GM10248 (cell line): ENCODE data around the gene ICAM5.

Source experiments
- CTCF ChIA-PET: fragments of 300-600 bp; sonication (Branson Sonifier 250); formaldehyde crosslinking; extraction: SDS; loops from one replicate; lab custom pipeline; 2021; ENCODE audit warnings: antibody characterized with exemption; lab: Yijun Ruan, JAX
- POLR2A ChIA-PET: fragments of 350-650 bp; sonication (Branson Sonifier 250); formaldehyde crosslinking; extraction: SDS; loops from one replicate; lab custom pipeline; 2020; ENCODE audit warnings: antibody characterized with exemption; lab: Yijun Ruan, JAX
- DNase-seq: peaks from one replicate; pipeline ENCODE4 v3.0.0; 2012; ENCODE audit errors: extremely low spot score
- TF ChIP-seq, protein P1 (sequence below): IDR thresholded peaks from 2 replicates; pipeline ENCODE4 v1.5.1; 2012; ENCODE audit warnings: mild to moderate bottlenecking, low read depth; ENCODE audit errors: extremely low read depth, missing control alignments, control extremely low read depth

The ICAM5 gene

DNA sequence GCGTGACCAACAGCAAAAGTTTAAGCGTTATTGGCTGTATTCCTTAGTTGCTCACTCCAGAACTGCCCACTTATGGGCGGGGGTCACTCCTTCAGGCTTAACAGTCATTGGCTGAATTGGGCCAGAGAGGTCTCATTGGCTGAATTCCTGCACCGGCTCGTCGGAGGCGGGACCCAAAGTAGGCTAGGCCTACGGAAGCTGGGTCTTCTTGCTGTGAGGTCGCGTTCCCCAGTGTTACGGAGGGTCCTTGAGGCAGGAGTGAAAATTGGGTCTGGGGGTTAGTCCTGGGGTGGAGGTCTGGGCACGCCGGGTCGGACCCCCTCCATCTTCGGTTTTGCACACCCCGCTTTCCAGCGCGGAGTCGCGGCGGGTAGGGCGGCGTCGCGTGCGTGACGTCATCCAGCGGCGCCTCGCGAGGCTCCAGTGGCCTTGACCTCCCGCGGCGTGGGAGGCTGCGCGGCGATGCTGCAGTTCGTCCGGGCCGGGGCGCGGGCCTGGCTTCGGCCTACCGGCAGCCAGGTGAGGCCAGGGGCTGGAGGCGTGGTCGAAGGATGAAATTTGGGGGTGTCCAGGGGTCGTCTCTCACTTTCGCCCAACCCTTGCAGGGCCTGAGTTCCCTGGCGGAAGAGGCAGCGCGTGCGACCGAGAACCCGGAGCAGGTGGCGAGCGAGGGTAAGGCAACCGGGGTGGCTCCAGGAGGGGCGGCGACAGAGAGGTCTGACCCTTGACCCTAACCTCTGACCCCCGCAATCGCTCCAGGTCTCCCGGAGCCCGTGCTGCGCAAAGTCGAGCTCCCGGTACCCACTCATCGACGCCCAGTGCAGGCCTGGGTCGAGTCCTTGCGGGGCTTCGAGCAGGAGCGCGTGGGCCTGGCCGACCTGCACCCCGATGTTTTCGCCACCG is 37.7 kb upstream of the ICAM5 start, which contains the start of gene MRPL4:
TSS of gene MRPL4 (plus strand) at position 423 of the 903 bp plus-strand sequence. CDS start at position 463, 40 bp downstream.
- CTCF ChIA-PET, result interaction anchor here (1.0 to 4.0 kb wide), 7 partner anchors 8 to 322 kb away, joined by 3 to 72 read pairs (median 6); no protein-coding TSS in a partner anchor
- TF ChIP-seq, protein P1, sequence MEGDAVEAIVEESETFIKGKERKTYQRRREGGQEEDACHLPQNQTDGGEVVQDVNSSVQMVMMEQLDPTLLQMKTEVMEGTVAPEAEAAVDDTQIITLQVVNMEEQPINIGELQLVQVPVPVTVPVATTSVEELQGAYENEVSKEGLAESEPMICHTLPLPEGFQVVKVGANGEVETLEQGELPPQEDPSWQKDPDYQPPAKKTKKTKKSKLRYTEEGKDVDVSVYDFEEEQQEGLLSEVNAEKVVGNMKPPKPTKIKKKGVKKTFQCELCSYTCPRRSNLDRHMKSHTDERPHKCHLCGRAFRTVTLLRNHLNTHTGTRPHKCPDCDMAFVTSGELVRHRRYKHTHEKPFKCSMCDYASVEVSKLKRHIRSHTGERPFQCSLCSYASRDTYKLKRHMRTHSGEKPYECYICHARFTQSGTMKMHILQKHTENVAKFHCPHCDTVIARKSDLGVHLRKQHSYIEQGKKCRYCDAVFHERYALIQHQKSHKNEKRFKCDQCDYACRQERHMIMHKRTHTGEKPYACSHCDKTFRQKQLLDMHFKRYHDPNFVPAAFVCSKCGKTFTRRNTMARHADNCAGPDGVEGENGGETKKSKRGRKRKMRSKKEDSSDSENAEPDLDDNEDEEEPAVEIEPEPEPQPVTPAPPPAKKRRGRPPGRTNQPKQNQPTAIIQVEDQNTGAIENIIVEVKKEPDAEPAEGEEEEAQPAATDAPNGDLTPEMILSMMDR, result no peak
- peak; percentile 94 for DNase-seq
- POLR2A ChIA-PET, result interaction anchor here (0.6 to 2.1 kb wide), 2 partner anchors 18 to 320 kb away, joined by 5 to 7 read pairs; partner anchors contain the start of gene ICAM1

DNA sequence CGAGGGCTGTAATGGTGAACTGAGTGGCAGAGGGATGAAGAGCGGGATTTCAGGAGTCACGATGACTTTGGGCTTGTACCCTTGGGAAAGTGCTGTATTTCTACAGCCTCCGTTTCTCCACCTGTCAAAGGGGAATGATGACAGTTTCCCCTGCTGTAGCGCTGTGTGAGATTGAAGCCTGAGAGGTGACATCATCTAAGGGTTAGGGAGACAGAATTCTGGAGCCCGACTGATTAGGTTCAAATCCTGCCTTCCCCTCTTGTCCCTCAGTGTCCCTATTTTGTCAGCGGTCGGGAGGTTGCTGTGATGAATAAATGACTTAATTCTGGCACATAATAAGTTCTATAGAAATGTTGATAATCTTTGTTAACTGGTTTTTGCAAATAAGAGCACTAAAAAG is 37.0 kb upstream of the ICAM5 start:
- ChIA-PET POLR2A (interaction anchor here (2.1 kb wide), 1 partner anchor 18 kb away, joined by 7 read pairs; the partner anchor contains the start of gene ICAM1), CTCF (interaction anchor here (1.3 kb wide), 1 partner anchor 163 kb away, joined by 4 read pairs; no protein-coding TSS in a partner anchor)
- no peak for DNase-seq
- TF ChIP-seq, protein P1, result no peak

DNA sequence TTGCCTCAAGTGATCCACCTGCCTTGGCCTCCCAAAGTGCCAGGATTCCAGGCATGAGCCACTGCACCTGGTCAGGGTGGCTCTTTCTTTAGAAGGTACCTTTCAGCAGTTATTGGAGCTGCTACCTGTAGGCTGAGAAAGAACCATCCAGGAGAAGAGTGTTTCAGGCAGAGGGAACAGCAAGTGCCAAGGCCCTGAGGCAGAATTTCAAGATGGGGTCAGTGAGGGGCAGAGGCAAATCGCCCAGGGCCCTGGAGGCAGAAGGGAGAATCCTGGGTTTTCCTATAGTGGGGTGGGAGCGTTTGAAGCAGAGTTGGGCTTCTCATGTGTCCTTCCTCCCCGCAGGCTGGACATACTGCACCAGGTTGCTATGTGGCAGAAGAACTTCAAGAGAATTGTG is 35.5 kb upstream of the ICAM5 start:
- TF ChIP-seq, protein P1, result no peak
- no peak for DNase-seq
- ChIA-PET CTCF (interaction anchor here (0.7 to 1.6 kb wide), 3 partner anchors 131 to 137 kb away, joined by 3 to 8 read pairs (median 6); no protein-coding TSS in a partner anchor), POLR2A (no interaction called here)

DNA sequence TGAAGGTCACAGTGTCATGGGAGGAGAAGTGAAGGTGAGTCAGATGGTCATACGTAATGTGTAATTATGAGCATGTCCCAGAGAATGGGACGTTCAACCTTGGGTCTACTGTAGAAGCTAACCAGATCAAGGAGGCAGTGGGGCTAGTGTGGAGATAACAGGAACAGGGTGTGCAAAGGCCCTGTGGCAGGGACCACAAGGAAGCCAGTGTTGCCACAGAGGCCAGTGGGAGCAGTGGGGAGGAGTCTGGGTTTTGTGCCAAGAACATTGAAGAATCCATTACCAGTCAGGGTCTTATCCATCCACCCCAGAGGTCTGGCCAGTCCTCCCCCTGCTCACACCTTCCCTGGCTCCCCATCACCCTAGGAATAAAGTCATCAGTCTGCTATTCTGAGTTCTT is 34.4 kb upstream of the ICAM5 start:
- CTCF ChIA-PET, result interaction anchor here (1.6 to 7.7 kb wide), 4 partner anchors 15 to 325 kb away, joined by 5 to 158 read pairs (median 68); partner anchors contain the start of gene ICAM1

DNA sequence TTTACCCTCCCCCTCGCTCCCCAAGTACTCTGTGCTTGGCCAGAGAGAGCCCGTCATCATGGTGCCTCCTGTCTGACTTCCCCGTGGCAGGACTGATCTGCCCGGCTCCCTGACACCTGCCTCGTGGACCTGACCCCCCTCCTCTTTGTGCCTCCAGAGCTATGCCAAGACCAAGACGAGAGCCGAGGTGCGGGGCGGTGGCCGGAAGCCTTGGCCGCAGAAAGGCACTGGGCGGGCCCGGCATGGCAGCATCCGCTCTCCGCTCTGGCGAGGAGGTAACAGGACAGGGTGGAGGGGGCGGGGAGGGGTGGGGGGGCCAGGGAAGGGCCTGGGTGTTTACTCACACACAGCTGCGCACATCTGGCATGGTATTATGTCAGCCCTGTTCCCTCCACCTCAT is 33.2 kb upstream of the ICAM5 start:
- no peak for DNase-seq
- POLR2A ChIA-PET, result no interaction called here
- CTCF ChIA-PET, result interaction anchor here (1.1 to 16.8 kb wide), 5 partner anchors 14 to 326 kb away, joined by 5 to 484 read pairs (median 127); partner anchors contain the start of genes ICAM1 and TYK2
- TF ChIP-seq, protein P1, result no peak

More for the DNA sequence above, 34.4 kb upstream of the ICAM5 start:
- POLR2A ChIA-PET, result no interaction called here
- TF ChIP-seq, protein P1, result no peak
- no peak for DNase-seq

DNA sequence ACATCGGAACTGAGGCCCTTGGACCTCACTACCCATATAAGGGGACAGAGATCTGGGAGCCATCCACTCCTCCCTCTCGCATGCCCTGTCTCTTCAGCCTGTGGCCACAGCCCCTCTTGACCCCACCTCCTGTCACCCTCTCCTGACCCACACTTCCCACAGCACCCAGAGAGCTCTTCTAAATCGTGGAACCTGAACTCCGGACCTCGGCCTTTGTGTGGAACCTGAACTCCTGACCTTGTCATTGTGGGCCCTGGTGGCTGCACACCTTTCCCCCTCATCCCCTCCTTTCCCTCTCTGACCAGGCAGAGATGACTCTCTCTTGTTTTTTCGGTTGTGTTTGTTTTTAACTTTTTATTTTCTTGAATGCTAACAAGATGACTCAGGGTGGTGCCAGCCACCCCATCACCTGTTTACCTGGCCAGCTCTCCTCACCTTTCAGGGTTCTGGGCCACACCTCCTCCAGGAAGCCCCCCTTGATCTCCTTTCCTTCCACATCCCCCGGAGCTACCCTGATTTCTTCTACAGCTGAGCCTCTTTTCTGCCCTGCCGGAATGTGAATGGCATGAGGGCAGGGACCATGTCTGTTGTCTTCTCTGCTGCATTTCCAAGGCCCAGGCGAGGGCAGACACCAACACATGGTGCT is 32.7 kb upstream of the ICAM5 start:
- DNase-seq, result no peak
- CTCF ChIA-PET, result interaction anchor here (1.0 to 16.8 kb wide), 5 partner anchors 13 to 167 kb away, joined by 3 to 484 read pairs (median 127); partner anchors contain the start of genes ICAM1 and TYK2
- POLR2A ChIA-PET, result no interaction called here
- TF ChIP-seq, protein P1, result no peak
